Osteoblast (primary cell): ENCODE results near the gene KCNJ10. TPM values are rescaled to one million over a fixed set of nuclear protein-coding genes. Genes with fewer than 3 reads are reported as not detected.

Experiments used
- DNase-seq: peaks from one replicate; pipeline ENCODE4 v3.0.0; 2011; ENCODE audit warnings: low spot score, mixed read lengths; ENCODE audit not compliant: insufficient read length; ENCODE audit errors: missing footprints
- H2AFZ ChIP-seq: 2 replicates; pipeline ENCODE4 v1.6.0; 2011; ENCODE audit warnings: mild to moderate bottlenecking, low read length
- H3K27ac ChIP-seq: 2 replicates; pipeline ENCODE4 v1.5.1; 2011; ENCODE audit warnings: mild to moderate bottlenecking, low read depth, low read length, moderate library complexity
- H3K27me3 ChIP-seq: 2 replicates; pipeline ENCODE4 v1.6.0; 2012; ENCODE audit warnings: mild to moderate bottlenecking, control low read depth, inconsistent platforms, low read length, moderate library complexity; ENCODE audit not compliant: insufficient read depth
- H3K36me3 ChIP-seq: 2 replicates; pipeline ENCODE4 v1.5.1; 2011; ENCODE audit warnings: mild to moderate bottlenecking, low read length, control low read depth, moderate library complexity; ENCODE audit not compliant: insufficient read depth
- H3K4me1 ChIP-seq: 2 replicates; pipeline ENCODE4 v1.5.1; 2011; ENCODE audit warnings: mild to moderate bottlenecking, low read length, control low read depth, moderate library complexity; ENCODE audit not compliant: insufficient read depth
- H3K4me2 ChIP-seq: 2 replicates; pipeline ENCODE4 v1.6.0; 2011; ENCODE audit warnings: mild to moderate bottlenecking, low read length; ENCODE audit not compliant: insufficient read depth
- H3K4me3 ChIP-seq: fragments of 200-600 bp; sonication (generic); 3 replicates; pipeline ENCODE4 v1.5.1; 2012; ENCODE audit warnings: mild to moderate bottlenecking, low read length, inconsistent platforms; ENCODE audit not compliant: insufficient read depth
- H3K79me2 ChIP-seq: 2 replicates; pipeline ENCODE4 v1.6.0; 2012; ENCODE audit warnings: mild to moderate bottlenecking, low read length, control low read depth, inconsistent platforms; ENCODE audit not compliant: insufficient read depth
- H3K9me3 ChIP-seq: 2 replicates; pipeline ENCODE4 v1.5.1; 2011; ENCODE audit warnings: low read depth, low read length, control low read depth
- H4K20me1 ChIP-seq: 2 replicates; pipeline ENCODE4 v1.6.0; 2012; ENCODE audit warnings: mild to moderate bottlenecking, low read length, control low read depth; ENCODE audit not compliant: insufficient read depth
- CTCF ChIP-seq: IDR thresholded peaks from 2 replicates; pipeline ENCODE4 v1.5.1; 2011; ENCODE audit warnings: mild to moderate bottlenecking, low read depth, low read length, moderate library complexity; ENCODE audit errors: extremely low read depth
- total RNA-seq: library from RNA; depleted of rRNA; stranded (reverse); fragments of >200 nt; gene quantifications from 2 replicates; pipeline ENCODE4 v1.2.3, GENCODE V29; 2012

Gene KCNJ10
- total RNA-seq, 1 donor, result not detected

- Histone ChIP-seq H4K20me1 (no peaks in the 10 kb centered on the region), H3K4me1 (peaks cover 7% of the 10 kb centered on the region), H3K79me2 (no peaks in the 10 kb centered on the region), H3K36me3 (no peaks in the 10 kb centered on the region), H3K9me3 (no peaks in the 10 kb centered on the region), H2AFZ (no peak overlapping the region), H3K4me2 (no peak overlapping the region), H3K4me3 (no peak overlapping the region), H3K27ac (no peak overlapping the region), H3K27me3 (peaks cover 6% of the 10 kb centered on the region)
- TF ChIP-seq CTCF, result no peak
- no peak for DNase-seq
Measured at GRCh38 chr1:160107512-160107911, 37.6 kb upstream of the KCNJ10 start.

GRCh38 chr1:160105155-160105554 is 35.2 kb upstream of the KCNJ10 start:
- no peak overlapping the region for H3K27ac ChIP-seq
- no peak overlapping the region for H2AFZ ChIP-seq
- peaks cover 15% of the 10 kb centered on the region for H3K4me1 ChIP-seq
- H4K20me1 ChIP-seq, result no peaks in the 10 kb centered on the region
- no peaks in the 10 kb centered on the region for H3K79me2 ChIP-seq
- no peak for TF ChIP-seq CTCF
- no peaks in the 10 kb centered on the region for H3K36me3 ChIP-seq
- peaks cover 6% of the 10 kb centered on the region for H3K27me3 ChIP-seq
- no peaks in the 10 kb centered on the region for H3K9me3 ChIP-seq
- no peak overlapping the region for H3K4me2 ChIP-seq
- H3K4me3 ChIP-seq, result no peak overlapping the region
- no peak for DNase-seq

GRCh38 chr1:160104486-160104885 is 34.5 kb upstream of the KCNJ10 start:
- H3K4me3 ChIP-seq, result no peak overlapping the region
- H3K4me2 ChIP-seq, result no peak overlapping the region
- peak; percentile 58 for DNase-seq
- no peak for TF ChIP-seq CTCF
- peaks cover 15% of the 10 kb centered on the region for H3K4me1 ChIP-seq
- H2AFZ ChIP-seq, result peak overlapping the region; percentile 54
- H3K27ac ChIP-seq, result no peak overlapping the region
- no peaks in the 10 kb centered on the region for H3K79me2 ChIP-seq
- H3K27me3 ChIP-seq, result peaks cover 6% of the 10 kb centered on the region
- H4K20me1 ChIP-seq, result no peaks in the 10 kb centered on the region
- no peaks in the 10 kb centered on the region for H3K9me3 ChIP-seq
- no peaks in the 10 kb centered on the region for H3K36me3 ChIP-seq

- no peak overlapping the region for H3K4me3 ChIP-seq
- no peak overlapping the region for H2AFZ ChIP-seq
- peaks cover 6% of the 10 kb centered on the region for H3K27me3 ChIP-seq
- H3K27ac ChIP-seq, result no peak overlapping the region
- DNase-seq, result peak; percentile 64
- no peaks in the 10 kb centered on the region for H3K9me3 ChIP-seq
- no peaks in the 10 kb centered on the region for H3K36me3 ChIP-seq
- TF ChIP-seq CTCF, result no peak
- H3K79me2 ChIP-seq, result no peaks in the 10 kb centered on the region
- no peaks in the 10 kb centered on the region for H4K20me1 ChIP-seq
- H3K4me2 ChIP-seq, result no peak overlapping the region
- peaks cover 18% of the 10 kb centered on the region for H3K4me1 ChIP-seq
Measured at GRCh38 chr1:160103658-160104408, 33.9 kb upstream of the KCNJ10 start.
